ENCODE measurements around the gene RASA2.
"Not testable (repeated sequence)": the region's sequence is repeated elsewhere in the genome, so short reads cannot be mapped to it uniquely, and the experiment has no call there.

DNA sequence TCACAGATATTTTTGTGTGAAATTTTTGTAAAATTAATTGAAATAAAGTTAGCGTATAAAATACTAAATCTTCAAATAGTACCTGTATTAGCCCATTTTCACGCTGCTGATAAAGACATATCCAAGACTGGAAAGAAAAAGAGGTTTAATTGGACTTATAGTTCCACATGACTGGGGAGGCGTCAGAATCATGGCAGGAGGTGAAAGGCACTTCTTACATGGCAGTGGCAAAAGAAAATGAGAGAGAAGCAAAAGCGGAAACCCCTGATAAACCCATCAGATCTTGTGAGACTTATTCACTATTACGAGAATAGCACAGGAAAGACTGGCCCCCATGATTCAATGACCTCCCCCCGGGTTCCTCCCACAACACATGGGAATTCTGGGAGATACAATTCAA lies 49.2 kb downstream of the RASA2 start:
- TF ChIP-seq, protein P1, sequence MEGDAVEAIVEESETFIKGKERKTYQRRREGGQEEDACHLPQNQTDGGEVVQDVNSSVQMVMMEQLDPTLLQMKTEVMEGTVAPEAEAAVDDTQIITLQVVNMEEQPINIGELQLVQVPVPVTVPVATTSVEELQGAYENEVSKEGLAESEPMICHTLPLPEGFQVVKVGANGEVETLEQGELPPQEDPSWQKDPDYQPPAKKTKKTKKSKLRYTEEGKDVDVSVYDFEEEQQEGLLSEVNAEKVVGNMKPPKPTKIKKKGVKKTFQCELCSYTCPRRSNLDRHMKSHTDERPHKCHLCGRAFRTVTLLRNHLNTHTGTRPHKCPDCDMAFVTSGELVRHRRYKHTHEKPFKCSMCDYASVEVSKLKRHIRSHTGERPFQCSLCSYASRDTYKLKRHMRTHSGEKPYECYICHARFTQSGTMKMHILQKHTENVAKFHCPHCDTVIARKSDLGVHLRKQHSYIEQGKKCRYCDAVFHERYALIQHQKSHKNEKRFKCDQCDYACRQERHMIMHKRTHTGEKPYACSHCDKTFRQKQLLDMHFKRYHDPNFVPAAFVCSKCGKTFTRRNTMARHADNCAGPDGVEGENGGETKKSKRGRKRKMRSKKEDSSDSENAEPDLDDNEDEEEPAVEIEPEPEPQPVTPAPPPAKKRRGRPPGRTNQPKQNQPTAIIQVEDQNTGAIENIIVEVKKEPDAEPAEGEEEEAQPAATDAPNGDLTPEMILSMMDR (IDR thresholded peaks at IDR 0.05): not testable (repeated sequence)
- not testable (repeated sequence) for TF ChIP-seq POLR2A (IDR thresholded peaks at IDR 0.05)
